ENCODE data around the gene IFT22. TPM values are rescaled to one million over a fixed set of nuclear protein-coding genes. Genes with fewer than 3 reads are reported as not detected.

The IFT22 gene
- total RNA-seq: 1 to 10 TPM; 5.4 to 8.1 (median 6.2) TPM
- long read RNA-seq, partial matches to known transcripts: 0 of 1 reads
- long read RNA-seq, other reads (novel, unspliced or antisense): 0 of 1 reads

GRCh38 chr7:101321491-101322401 is at the start of gene IFT22:
IFT22 (minus strand) TSS chr7:101321812; CDS start chr7:101321709, 103 bp downstream.
- peak; percentile 39 for TF ChIP-seq POLR2A (IDR thresholded peaks at IDR 0.05)
- TF ChIP-seq, protein P1, sequence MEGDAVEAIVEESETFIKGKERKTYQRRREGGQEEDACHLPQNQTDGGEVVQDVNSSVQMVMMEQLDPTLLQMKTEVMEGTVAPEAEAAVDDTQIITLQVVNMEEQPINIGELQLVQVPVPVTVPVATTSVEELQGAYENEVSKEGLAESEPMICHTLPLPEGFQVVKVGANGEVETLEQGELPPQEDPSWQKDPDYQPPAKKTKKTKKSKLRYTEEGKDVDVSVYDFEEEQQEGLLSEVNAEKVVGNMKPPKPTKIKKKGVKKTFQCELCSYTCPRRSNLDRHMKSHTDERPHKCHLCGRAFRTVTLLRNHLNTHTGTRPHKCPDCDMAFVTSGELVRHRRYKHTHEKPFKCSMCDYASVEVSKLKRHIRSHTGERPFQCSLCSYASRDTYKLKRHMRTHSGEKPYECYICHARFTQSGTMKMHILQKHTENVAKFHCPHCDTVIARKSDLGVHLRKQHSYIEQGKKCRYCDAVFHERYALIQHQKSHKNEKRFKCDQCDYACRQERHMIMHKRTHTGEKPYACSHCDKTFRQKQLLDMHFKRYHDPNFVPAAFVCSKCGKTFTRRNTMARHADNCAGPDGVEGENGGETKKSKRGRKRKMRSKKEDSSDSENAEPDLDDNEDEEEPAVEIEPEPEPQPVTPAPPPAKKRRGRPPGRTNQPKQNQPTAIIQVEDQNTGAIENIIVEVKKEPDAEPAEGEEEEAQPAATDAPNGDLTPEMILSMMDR (IDR thresholded peaks at IDR 0.05): peak; percentile 12 to 55 (median 45)
- no peaks in the 10 kb centered on the region for H3K36me3 ChIP-seq
- H3K4me1 ChIP-seq: peaks cover 0 to 4% (median 0%) of the 10 kb centered on the region in 4 donors
- 1% methylated on average over 23 of the region's 69 CpGs for WGBS (ENCODE audit: insufficient coverage, low coverage, low lambda C conversion rate, missing lambda C conversion rate)
- ATAC-seq (peak; percentile 97 to 99 (median 98)), DNase-seq (peak; percentile 95)
- peak within 1 kb of the TSS; percentile 59 to 82 (median 65) for H3K4me3 ChIP-seq
- intact Hi-C loops (cut with DNase I): no loop called here
- H3K27ac ChIP-seq: peak within 1 kb of the TSS; percentile 54 to 76 (median 66)
- H3K27me3 ChIP-seq: no peaks in the 10 kb centered on the region
- no peaks in the 10 kb centered on the region for H3K9me3 ChIP-seq

DNA sequence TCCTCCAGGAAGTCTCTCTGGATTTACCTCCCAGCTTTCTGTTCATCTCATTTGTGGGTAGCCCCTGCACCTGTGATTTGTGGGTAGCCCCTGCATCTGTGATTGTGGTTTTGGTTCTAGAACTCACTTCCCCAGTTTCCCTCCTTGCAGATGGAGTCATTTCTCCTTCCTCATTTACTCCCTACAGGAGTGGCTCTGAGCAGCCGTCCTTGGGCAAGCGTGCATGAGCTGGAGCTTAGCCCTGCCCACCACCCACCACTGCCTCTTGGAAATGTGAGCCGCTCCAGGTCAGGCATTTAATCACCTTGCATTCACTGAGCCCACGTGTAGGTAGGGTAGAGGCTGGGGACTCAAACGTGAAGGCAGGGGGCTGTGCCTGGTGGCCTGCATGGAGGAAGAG is 49.2 kb upstream of the IFT22 start:
- WGBS (ENCODE audit: insufficient coverage, low coverage, low lambda C conversion rate, missing lambda C conversion rate): 14% methylated on average over 1 of the region's 5 CpGs

DNA sequence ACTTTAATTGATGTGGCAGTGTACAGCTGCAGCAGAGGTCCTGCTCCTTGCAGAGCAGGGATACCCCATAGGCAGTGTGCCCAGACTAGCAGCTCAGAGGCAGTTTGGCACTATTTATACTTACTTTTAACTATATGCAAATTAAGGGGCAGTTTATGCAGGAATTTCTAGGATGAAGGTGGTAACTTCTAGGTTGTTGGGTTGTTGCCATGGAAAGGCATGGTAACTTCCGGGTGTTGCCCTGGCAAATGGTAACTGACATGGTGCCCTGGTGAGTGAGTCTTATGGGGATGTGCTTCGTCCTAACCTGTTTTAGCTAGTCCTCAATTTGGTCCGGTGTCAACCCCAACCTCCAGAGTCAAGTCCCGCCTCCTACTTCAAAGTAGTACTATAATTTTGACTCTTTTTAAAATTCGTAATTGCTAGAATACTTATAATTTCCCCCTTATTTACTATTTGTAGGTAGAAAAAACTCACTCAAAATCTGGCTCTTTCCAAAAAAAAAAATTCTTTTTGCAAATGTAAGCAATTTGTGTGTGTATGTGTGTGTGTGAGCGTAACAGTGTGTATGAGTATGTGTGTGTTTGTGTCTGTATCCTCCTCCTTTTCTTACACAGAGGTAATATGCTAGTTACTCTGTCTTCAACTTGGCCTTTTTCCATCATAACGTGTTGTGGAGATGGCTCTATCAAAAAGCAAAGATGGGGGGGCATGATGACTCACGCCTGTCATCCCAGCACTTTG is 47.0 kb upstream of the IFT22 start:
- intact Hi-C loops (cut with DNase I): loop anchor here in 1 of 2 donors (10.0 kb wide), 1 partner anchor 46 kb away; no protein-coding TSS in a partner anchor
- no peaks in the 10 kb centered on the region for H3K9me3 ChIP-seq
- no peaks in the 10 kb centered on the region for H3K4me1 ChIP-seq
- no peaks in the 10 kb centered on the region for H3K36me3 ChIP-seq
- WGBS (ENCODE audit: insufficient coverage, low coverage, low lambda C conversion rate, missing lambda C conversion rate): 80% methylated on average over 8 of the region's 8 CpGs
- ATAC-seq: no peak
- no peak overlapping the region for H3K27ac ChIP-seq
- H3K4me3 ChIP-seq: no peak overlapping the region
- H3K27me3 ChIP-seq: no peaks in the 10 kb centered on the region
- DNase-seq: no peak
- TF ChIP-seq, protein P1 (IDR thresholded peaks at IDR 0.05): no peak
- no peak for TF ChIP-seq POLR2A (IDR thresholded peaks at IDR 0.05)

More for the DNA sequence above, 49.2 kb upstream of the IFT22 start:
- Histone ChIP-seq H3K36me3 (no peaks in the 10 kb centered on the region), H3K27me3 (no peaks in the 10 kb centered on the region), H3K27ac (no peak overlapping the region), H3K9me3 (no peaks in the 10 kb centered on the region), H3K4me3 (no peak overlapping the region), H3K4me1 (no peaks in the 10 kb centered on the region)
- ATAC-seq (no peak), DNase-seq (no peak)
- TF ChIP-seq, protein P1 (IDR thresholded peaks at IDR 0.05): no peak
- TF ChIP-seq POLR2A (IDR thresholded peaks at IDR 0.05): no peak
- intact Hi-C loops (cut with DNase I): no loop called here

GRCh38 chr7:101367676-101368075 is 46.1 kb upstream of the IFT22 start:
- TF ChIP-seq, protein P1 (IDR thresholded peaks at IDR 0.05): no peak
- no peak for TF ChIP-seq POLR2A (IDR thresholded peaks at IDR 0.05)
- 63% methylated on average over 1 of the region's 1 CpG for WGBS (ENCODE audit: insufficient coverage, low coverage, low lambda C conversion rate, missing lambda C conversion rate)
- DNase-seq (no peak), ATAC-seq (no peak)
- Histone ChIP-seq H3K4me3 (no peak overlapping the region), H3K4me1 (peaks cover 0 to under 1% (median 0%) of the 10 kb centered on the region in 4 donors), H3K9me3 (no peaks in the 10 kb centered on the region), H3K36me3 (no peaks in the 10 kb centered on the region), H3K27ac (no peak overlapping the region), H3K27me3 (no peaks in the 10 kb centered on the region)
- intact Hi-C loops (cut with DNase I): loop anchor here in 1 of 2 donors (10.0 kb wide), 1 partner anchor 47 kb away; no protein-coding TSS in a partner anchor

All from right lobe of liver (tissue), 6 donors.